Ishikawa (cell line): ENCODE data around the gene GLB1L.

Source experiments
- CEBPB ChIP-seq: IDR thresholded peaks from 2 replicates; pipeline ENCODE4 v1.6.1; 2012
- CREB1 ChIP-seq: IDR thresholded peaks from 2 replicates; pipeline ENCODE4 v1.6.1; 2012; ENCODE audit warnings: low read depth
- EGR1 ChIP-seq: IDR thresholded peaks from 2 replicates; pipeline ENCODE4 v1.6.1; 2012
- EP300 ChIP-seq: IDR thresholded peaks from 2 replicates; pipeline ENCODE4 v1.6.1; 2012; ENCODE audit warnings: borderline replicate concordance
- FOXM1 ChIP-seq: IDR thresholded peaks from 2 replicates; pipeline ENCODE4 v1.6.1; 2012; ENCODE audit warnings: low read depth, borderline replicate concordance
- MAX ChIP-seq: IDR thresholded peaks from 2 replicates; pipeline ENCODE4 v1.6.1; 2012
- NFIC ChIP-seq: IDR thresholded peaks from 2 replicates; pipeline ENCODE4 v1.6.1; 2012
- RAD21 ChIP-seq: IDR thresholded peaks from 2 replicates; pipeline ENCODE4 v1.6.1; 2012; ENCODE audit warnings: low read depth
- REST ChIP-seq: IDR thresholded peaks from 2 replicates; pipeline ENCODE4 v1.6.1; 2012; ENCODE audit warnings: low read depth, mild to moderate bottlenecking
- TAF1 ChIP-seq: IDR thresholded peaks from 2 replicates; pipeline ENCODE4 v1.6.1; 2012; ENCODE audit warnings: low read depth, mild to moderate bottlenecking
- TCF12 ChIP-seq: IDR thresholded peaks from 2 replicates; pipeline ENCODE4 v1.6.1; 2012; ENCODE audit warnings: low read depth
- TEAD4 ChIP-seq: IDR thresholded peaks from 2 replicates; pipeline ENCODE4 v1.6.1; 2012
- USF1 ChIP-seq: IDR thresholded peaks from 2 replicates; pipeline ENCODE4 v1.6.1; 2012
- YY1 ChIP-seq: IDR thresholded peaks from 2 replicates; pipeline ENCODE4 v1.6.1; 2012; ENCODE audit warnings: low read depth
- ZBTB7A ChIP-seq: IDR thresholded peaks from 2 replicates; pipeline ENCODE4 v1.6.1; 2012; ENCODE audit warnings: low read depth

The GLB1L gene

GRCh38 chr2:219198974-219199373, 46.3 kb downstream of the GLB1L start:
- no peak for TF ChIP-seq RAD21
- TF ChIP-seq NFIC, result no peak
- TF ChIP-seq REST, result no peak
- no peak for TF ChIP-seq USF1
- TF ChIP-seq ZBTB7A, result no peak
- TF ChIP-seq CREB1, result no peak
- TF ChIP-seq MAX, result no peak
- TF ChIP-seq TEAD4, result no peak
- no peak for TF ChIP-seq EGR1
- no peak for TF ChIP-seq CEBPB
- TF ChIP-seq FOXM1, result no peak
- TF ChIP-seq TCF12, result no peak
- TF ChIP-seq TAF1, result no peak
- no peak for TF ChIP-seq YY1

GRCh38 chr2:219197388-219197787, 47.9 kb downstream of the GLB1L start:
- TF ChIP-seq EP300, result no peak
- TF ChIP-seq TAF1, result no peak
- TF ChIP-seq CREB1, result no peak
- TF ChIP-seq TEAD4, result no peak
- no peak for TF ChIP-seq ZBTB7A
- TF ChIP-seq CEBPB, result no peak
- TF ChIP-seq NFIC, result no peak
- TF ChIP-seq MAX, result no peak
- no peak for TF ChIP-seq REST
- no peak for TF ChIP-seq FOXM1
- TF ChIP-seq RAD21, result no peak
- TF ChIP-seq USF1, result no peak
- no peak for TF ChIP-seq TCF12
- no peak for TF ChIP-seq EGR1
- TF ChIP-seq YY1, result no peak

- TF ChIP-seq CREB1 (no peak), EP300 (no peak), RAD21 (no peak), TCF12 (no peak), TAF1 (no peak), YY1 (no peak)
Observed at GRCh38 chr2:219186754-219187456, 58.3 kb downstream of the GLB1L start.
